Activated T-helper 1 cell treated with anti-CD3 and anti-CD28 coated beads, Interleukin-12 subunit alpha, Interleukin-12 subunit beta, Interleukin-2, Interleukin-4 antibody, amounts not matched to agents 30 ng/mL and 10 ng/mL and 1 ng/mL, durations not matched to agents 14 hours and 24 hours and 36 hours (primary cell): Measurements from ENCODE around the gene FMO1. TPM values are rescaled to one million over a fixed set of nuclear protein-coding genes. Genes with fewer than 3 reads are reported as not detected.

ENCODE experiments used
- DNase-seq: peaks from one replicate; pipeline ENCODE4 v3.0.0; 2021; ENCODE audit warnings: low spot score
- H3K27ac Mint-ChIP-seq: one replicate; pipeline ENCODE4 v1.8.0; 2021; ENCODE audit warnings: mild to moderate bottlenecking, mixed read lengths
- H3K27me3 Mint-ChIP-seq: one replicate; pipeline ENCODE4 v1.8.0; 2022; ENCODE audit warnings: mild to moderate bottlenecking, moderate library complexity, mixed read lengths; ENCODE audit not compliant: insufficient read depth
- H3K36me3 Mint-ChIP-seq: one replicate; pipeline ENCODE4 v1.8.0; 2021; ENCODE audit warnings: low read depth, mixed read lengths
- H3K4me1 Mint-ChIP-seq: one replicate; pipeline ENCODE4 v1.8.0; 2021; ENCODE audit warnings: low read depth, mixed read lengths
- H3K4me3 Mint-ChIP-seq: one replicate; pipeline ENCODE4 v1.8.0; 2021; ENCODE audit warnings: mild to moderate bottlenecking, moderate library complexity, mixed read lengths
- H3K9me3 Mint-ChIP-seq: one replicate; pipeline ENCODE4 v1.8.0; 2021; ENCODE audit warnings: mixed read lengths
- intact Hi-C: fragments of 100-400 bp; cut with micrococcal nuclease; formaldehyde crosslinking; loops from one replicate; pipeline ENCODE4 v1.15.1; 2024
- total RNA-seq: library from RNA; stranded (reverse); gene quantifications from 2 replicates; pipeline ENCODE4 v1.2.3, GENCODE V29; 2022

FMO1 gene
- total RNA-seq, 1 donor from 2014 or later = not detected

- intact Hi-C loops = no loop called here
- Mint-ChIP-seq H3K9me3 (no peaks in the 10 kb centered on the region), H3K4me3 (no peak overlapping the region), H3K36me3 (no peaks in the 10 kb centered on the region), H3K4me1 (peaks cover 11% of the 10 kb centered on the region), H3K27me3 (peaks cover 36% of the 10 kb centered on the region), H3K27ac (no peak overlapping the region)
- no peak for DNase-seq
Measured at GRCh38 chr1:171250263-171250662, 2.0 kb downstream of the FMO1 start.

DNA sequence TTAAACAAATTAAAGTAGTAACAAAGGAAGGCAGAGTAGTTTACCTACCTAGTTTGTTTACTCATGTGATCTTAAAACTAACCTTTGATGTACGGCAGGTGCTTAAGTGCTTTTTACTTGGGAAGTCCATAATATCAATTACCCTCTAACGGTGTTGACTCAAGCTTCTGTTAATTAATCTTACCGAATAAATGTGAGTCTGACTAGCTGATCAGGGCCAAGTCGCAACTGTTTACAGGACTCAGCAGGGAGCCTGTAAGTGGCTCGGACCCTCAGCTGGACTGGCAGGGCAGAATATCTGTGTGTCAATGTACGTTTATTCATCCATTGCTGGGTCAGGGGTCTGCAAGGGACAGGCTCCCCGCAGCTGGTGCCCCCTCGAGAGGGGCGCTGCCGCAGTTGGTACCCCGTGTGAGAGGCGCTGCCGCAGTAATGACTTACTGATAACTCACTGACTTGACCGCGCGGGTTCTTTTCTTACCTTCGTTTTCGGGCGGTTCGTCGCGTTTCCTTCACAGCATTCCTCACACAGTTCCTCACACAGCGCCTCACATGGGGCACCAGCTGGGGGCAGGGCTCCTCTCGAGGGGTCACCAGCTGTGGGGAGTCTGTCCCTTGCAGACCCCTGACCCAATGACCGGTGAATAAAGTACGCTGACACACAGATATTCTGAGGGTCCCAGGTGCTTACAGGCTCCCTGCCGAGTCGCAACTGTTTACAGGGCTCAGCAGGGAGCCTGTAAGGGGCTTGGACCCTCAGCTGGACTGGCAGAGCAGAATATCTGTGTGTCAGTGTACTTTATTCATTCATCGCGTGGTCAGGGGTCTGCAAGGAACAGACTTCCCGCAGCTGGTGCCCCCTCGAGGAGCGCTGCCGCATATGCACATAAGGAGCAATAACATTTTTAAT, 3.0 kb downstream of the FMO1 start:
- intact Hi-C loops = no loop called here
- Mint-ChIP-seq H3K4me1 (peaks cover 11% of the 10 kb centered on the region), H3K36me3 (no peaks in the 10 kb centered on the region), H3K9me3 (no peaks in the 10 kb centered on the region), H3K27ac (no peak overlapping the region), H3K27me3 (peaks cover 36% of the 10 kb centered on the region), H3K4me3 (peak overlapping the region; percentile 77)
- DNase-seq = peak; percentile 5

DNA sequence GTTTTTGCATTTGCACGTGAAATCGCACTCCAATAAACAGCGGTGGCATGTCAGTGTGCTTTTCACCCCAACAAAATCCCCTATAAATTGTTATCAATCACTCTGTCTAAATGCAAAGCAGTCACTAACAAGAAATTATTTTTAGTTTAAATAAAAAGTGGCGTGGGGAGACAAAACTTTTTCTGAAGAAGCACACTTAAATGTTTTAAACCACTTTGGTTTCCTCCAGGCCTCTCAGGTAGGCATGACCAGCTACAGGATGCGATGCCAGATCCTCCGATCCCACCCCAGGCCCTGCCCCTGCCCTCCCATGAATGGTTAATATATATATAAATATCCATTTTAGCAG, 3.6 kb downstream of the FMO1 start:
- intact Hi-C loops = no loop called here
- Mint-ChIP-seq H3K4me3 (peak overlapping the region; percentile 77), H3K27ac (no peak overlapping the region), H3K27me3 (peaks cover 39% of the 10 kb centered on the region), H3K4me1 (peaks cover 11% of the 10 kb centered on the region), H3K9me3 (no peaks in the 10 kb centered on the region), H3K36me3 (no peaks in the 10 kb centered on the region)
- no peak for DNase-seq

- H3K36me3 Mint-ChIP-seq = no peaks in the 10 kb centered on the region
- peak overlapping the region; percentile 55 for H3K4me3 Mint-ChIP-seq
- H3K4me1 Mint-ChIP-seq = peaks cover 11% of the 10 kb centered on the region
- DNase-seq = no peak
- no peak overlapping the region for H3K27ac Mint-ChIP-seq
- H3K9me3 Mint-ChIP-seq = no peaks in the 10 kb centered on the region
- H3K27me3 Mint-ChIP-seq = peaks cover 34% of the 10 kb centered on the region
- intact Hi-C loops = no loop called here
Measured at GRCh38 chr1:171252482-171252881, 4.2 kb downstream of the FMO1 start.

- H3K4me1 Mint-ChIP-seq = peaks cover 11% of the 10 kb centered on the region
Measured at GRCh38 chr1:171254859-171255258, 6.6 kb downstream of the FMO1 start.

DNA sequence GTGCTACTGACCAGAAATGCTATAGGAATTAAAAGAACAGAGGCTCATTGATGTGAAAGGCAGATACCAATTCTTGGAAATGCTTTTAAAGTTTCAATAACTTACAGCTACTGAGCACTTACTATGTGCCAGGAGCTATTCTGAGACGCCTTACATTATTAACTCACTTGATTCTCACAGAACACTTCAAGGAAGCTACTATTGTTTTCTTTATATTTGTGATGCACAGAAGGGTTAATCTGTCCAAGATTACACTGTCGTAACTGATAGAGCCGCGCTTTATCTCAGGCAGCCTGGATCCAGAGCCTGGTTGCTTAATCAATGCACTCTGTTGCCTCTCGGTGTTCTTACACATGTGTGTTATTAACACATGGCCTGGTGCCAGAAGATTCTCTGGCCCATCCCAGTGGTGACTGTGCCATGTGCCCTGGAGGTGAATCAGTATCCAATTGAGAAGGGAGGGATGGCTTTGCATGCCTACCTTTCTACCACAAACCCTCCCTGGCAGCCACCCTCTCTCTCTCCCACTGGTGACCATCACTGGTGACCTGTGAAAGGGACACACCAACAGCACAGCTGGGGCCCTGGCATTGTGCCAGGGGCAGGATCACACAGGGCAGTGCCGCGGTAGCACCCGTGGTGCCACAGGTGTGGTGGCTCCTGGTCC, 8.8 kb downstream of the FMO1 start:
- Mint-ChIP-seq H3K27me3 (peaks cover 16% of the 10 kb centered on the region), H3K36me3 (no peaks in the 10 kb centered on the region), H3K27ac (no peak overlapping the region), H3K4me1 (peaks cover 5% of the 10 kb centered on the region), H3K9me3 (no peaks in the 10 kb centered on the region), H3K4me3 (no peak overlapping the region)
- DNase-seq = no peak
- intact Hi-C loops = no loop called here

More at GRCh38 chr1:171254859-171255258, 6.6 kb downstream of the FMO1 start:
- intact Hi-C loops = no loop called here
- DNase-seq = no peak
- Mint-ChIP-seq H3K36me3 (no peaks in the 10 kb centered on the region), H3K9me3 (no peaks in the 10 kb centered on the region), H3K27ac (no peak overlapping the region), H3K4me3 (no peak overlapping the region), H3K27me3 (peaks cover 26% of the 10 kb centered on the region)

DNA sequence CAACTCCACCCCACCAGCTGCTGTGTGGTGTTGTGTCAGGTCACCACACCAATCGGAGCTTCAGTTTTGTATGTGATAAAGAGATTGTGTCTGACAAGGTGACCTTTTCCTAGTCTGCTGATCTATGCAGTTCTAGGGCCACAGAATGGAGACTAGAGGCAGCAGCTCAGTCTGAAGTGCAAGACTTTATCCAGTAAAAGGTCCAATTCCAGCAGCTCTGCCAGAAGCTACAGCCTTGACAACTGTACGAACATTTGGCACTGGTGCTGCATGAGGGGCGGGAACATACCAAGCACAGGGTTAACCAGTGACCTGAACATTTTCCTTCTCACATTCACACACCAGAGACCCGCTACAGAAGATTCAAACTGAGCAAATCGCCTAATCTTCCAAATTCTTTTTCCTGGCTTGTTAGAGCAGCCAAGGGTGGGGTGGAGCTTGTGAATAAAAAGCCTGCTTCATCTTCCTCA, 9.3 kb downstream of the FMO1 start:
- Mint-ChIP-seq H3K27me3 (peaks cover 13% of the 10 kb centered on the region), H3K9me3 (no peaks in the 10 kb centered on the region), H3K27ac (no peak overlapping the region), H3K36me3 (no peaks in the 10 kb centered on the region), H3K4me1 (no peaks in the 10 kb centered on the region), H3K4me3 (no peak overlapping the region)
- DNase-seq = no peak
- intact Hi-C loops = no loop called here

DNA sequence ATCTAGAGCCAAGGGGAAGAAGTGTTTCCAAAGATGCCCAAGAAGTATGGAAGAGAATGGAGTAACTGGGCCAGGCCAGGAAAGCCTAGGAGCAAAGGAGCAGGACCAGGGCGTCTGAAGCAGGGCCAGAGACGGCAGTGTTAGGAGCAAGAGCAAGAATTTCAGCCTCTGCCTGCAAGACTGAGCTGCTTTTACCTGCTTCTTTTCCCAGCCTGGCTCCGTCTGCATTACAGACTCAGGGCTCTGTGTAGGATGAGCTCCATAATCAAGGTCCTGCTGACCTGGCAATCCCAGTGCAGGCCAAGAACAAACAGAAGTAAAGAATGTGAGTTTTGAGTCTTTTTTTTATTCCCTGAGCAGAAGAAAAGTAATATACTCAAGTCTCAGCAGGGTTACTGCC, 10.1 kb downstream of the FMO1 start:
- DNase-seq = no peak
- intact Hi-C loops = no loop called here
- Mint-ChIP-seq H3K4me1 (no peaks in the 10 kb centered on the region), H3K27ac (no peak overlapping the region), H3K9me3 (no peaks in the 10 kb centered on the region), H3K36me3 (no peaks in the 10 kb centered on the region), H3K4me3 (no peak overlapping the region), H3K27me3 (peaks cover 9% of the 10 kb centered on the region)

DNA sequence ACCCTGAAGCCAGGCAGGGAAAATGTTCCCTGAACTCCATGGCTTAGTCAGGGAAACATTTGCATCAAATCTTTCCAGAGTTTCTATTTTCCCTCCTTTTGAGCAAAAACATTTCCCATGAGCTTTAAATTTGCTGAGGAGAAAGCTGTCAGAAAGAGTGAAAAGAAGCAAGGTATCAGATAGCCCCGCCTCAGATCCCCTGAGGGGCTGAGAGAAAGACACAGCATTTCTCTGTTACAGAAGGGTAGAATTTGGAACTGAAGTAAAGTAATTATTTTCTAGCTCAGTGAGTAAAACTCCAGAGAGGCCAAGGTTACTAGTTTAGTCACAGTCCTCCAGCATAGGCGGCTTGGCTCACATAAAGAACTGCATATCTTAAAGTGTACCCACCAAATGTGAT, 10.6 kb downstream of the FMO1 start:
- no peaks in the 10 kb centered on the region for H3K4me1 Mint-ChIP-seq
- no peak for DNase-seq
- peaks cover 8% of the 10 kb centered on the region for H3K27me3 Mint-ChIP-seq
- no peaks in the 10 kb centered on the region for H3K36me3 Mint-ChIP-seq
- H3K9me3 Mint-ChIP-seq = no peaks in the 10 kb centered on the region
- intact Hi-C loops = no loop called here
- H3K4me3 Mint-ChIP-seq = no peak overlapping the region
- no peak overlapping the region for H3K27ac Mint-ChIP-seq

GRCh38 chr1:171261336-171261735, 13.0 kb downstream of the FMO1 start:
- DNase-seq = no peak
- no peaks in the 10 kb centered on the region for H3K36me3 Mint-ChIP-seq
- no peaks in the 10 kb centered on the region for H3K4me1 Mint-ChIP-seq
- H3K9me3 Mint-ChIP-seq = no peaks in the 10 kb centered on the region
- no peak overlapping the region for H3K4me3 Mint-ChIP-seq
- intact Hi-C loops = no loop called here
- no peak overlapping the region for H3K27ac Mint-ChIP-seq
- H3K27me3 Mint-ChIP-seq = peaks cover 8% of the 10 kb centered on the region

DNA sequence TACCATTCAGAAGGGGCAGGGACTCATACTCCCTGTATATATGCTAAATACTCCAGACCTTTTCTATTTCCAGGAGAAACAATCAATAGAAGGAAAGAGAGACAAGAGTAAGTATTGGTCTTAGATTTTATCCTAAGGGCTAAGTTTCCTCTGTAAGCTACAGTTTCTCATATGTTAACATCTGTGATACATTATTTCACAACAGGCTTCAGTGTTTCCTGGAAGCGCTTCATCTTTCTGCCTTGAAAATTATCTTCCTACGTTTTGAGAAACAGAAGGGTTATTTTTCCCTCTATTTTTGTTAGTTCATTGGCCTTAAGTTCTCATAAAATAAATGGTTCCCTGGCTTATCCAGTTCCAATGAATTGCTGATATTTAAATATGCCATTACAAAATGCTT, 15.6 kb downstream of the FMO1 start:
- H3K4me1 Mint-ChIP-seq = no peaks in the 10 kb centered on the region
- intact Hi-C loops = no loop called here
- no peaks in the 10 kb centered on the region for H3K9me3 Mint-ChIP-seq
- H3K4me3 Mint-ChIP-seq = no peak overlapping the region
- no peak for DNase-seq
- peaks cover 8% of the 10 kb centered on the region for H3K27me3 Mint-ChIP-seq
- no peak overlapping the region for H3K27ac Mint-ChIP-seq
- no peaks in the 10 kb centered on the region for H3K36me3 Mint-ChIP-seq

DNA sequence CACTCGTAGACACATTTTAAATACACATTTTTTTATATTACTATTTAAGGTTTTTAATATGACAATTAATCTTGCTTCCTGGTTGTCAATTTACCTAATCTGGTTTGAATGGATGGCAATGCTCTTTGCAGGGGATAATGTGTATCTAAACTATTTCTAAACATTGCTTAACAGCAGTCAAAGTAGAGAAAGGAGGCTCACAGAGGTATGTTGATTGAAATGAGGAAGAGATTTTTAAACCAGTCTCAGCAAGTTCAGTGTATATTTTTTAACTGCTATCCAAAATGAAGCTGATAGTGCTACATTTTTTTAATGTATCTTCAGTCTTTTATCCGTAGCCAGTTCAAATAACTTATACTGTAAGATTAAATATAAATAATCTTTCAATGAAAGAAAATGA, 17.4 kb downstream of the FMO1 start:
- Mint-ChIP-seq H3K4me1 (no peaks in the 10 kb centered on the region), H3K27ac (no peak overlapping the region), H3K36me3 (no peaks in the 10 kb centered on the region), H3K4me3 (no peak overlapping the region), H3K9me3 (no peaks in the 10 kb centered on the region), H3K27me3 (peaks cover 8% of the 10 kb centered on the region)
- intact Hi-C loops = no loop called here
- DNase-seq = no peak

GRCh38 chr1:171266930-171267329, 18.6 kb downstream of the FMO1 start:
- no peak overlapping the region for H3K27ac Mint-ChIP-seq
- no peak for DNase-seq
- no peak overlapping the region for H3K4me3 Mint-ChIP-seq
- peaks cover 5% of the 10 kb centered on the region for H3K27me3 Mint-ChIP-seq
- H3K9me3 Mint-ChIP-seq = no peaks in the 10 kb centered on the region
- no peaks in the 10 kb centered on the region for H3K36me3 Mint-ChIP-seq
- no peaks in the 10 kb centered on the region for H3K4me1 Mint-ChIP-seq
- intact Hi-C loops = no loop called here
